Loucy (cell line): ENCODE data around the gene KCNH1.

ENCODE experiments used
- H2AFZ ChIP-seq: fragments of 200-600 bp; sonication (generic); 2 replicates; pipeline ENCODE4 v1.6.0; 2016; ENCODE audit warnings: antibody characterized with exemption, mild to moderate bottlenecking, low read length, moderate library complexity
- H3F3A ChIP-seq: fragments of 200-600 bp; 2 replicates; pipeline ENCODE4 v1.6.0; 2016; ENCODE audit warnings: antibody characterized with exemption, low read depth, mild to moderate bottlenecking
- H3K27me3 ChIP-seq: fragments of 200-600 bp; sonication (generic); 2 replicates; pipeline ENCODE4 v1.6.1; 2014; ENCODE audit warnings: low read length, mild to moderate bottlenecking; ENCODE audit not compliant: insufficient read depth, poor library complexity, severe bottlenecking
- H3K36me3 ChIP-seq: fragments of 200-600 bp; sonication (generic); 2 replicates; pipeline ENCODE4 v1.6.1; 2016; ENCODE audit warnings: low read length; ENCODE audit not compliant: insufficient read depth
- H3K4me1 ChIP-seq: fragments of 200-600 bp; sonication (generic); 2 replicates; pipeline ENCODE4 v1.5.1; 2014; ENCODE audit warnings: low read length, mild to moderate bottlenecking; ENCODE audit not compliant: insufficient read depth, poor library complexity, severe bottlenecking
- H3K4me2 ChIP-seq: fragments of 200-600 bp; sonication (generic); 2 replicates; pipeline ENCODE4 v1.6.0; 2014; ENCODE audit warnings: antibody characterized with exemption, low read length, low read depth, mild to moderate bottlenecking; ENCODE audit not compliant: poor library complexity, severe bottlenecking
- H3K4me3 ChIP-seq: fragments of 200-600 bp; sonication (generic); 2 replicates; pipeline ENCODE4 v1.5.1; 2014; ENCODE audit warnings: low read length, mild to moderate bottlenecking, mixed read lengths; ENCODE audit not compliant: poor library complexity, severe bottlenecking
- H3K79me2 ChIP-seq: fragments of 200-600 bp; sonication (generic); 2 replicates; pipeline ENCODE4 v1.6.1; 2014; ENCODE audit warnings: low read length; ENCODE audit not compliant: insufficient read depth
- H3K9ac ChIP-seq: fragments of 200-600 bp; sonication (generic); 2 replicates; pipeline ENCODE4 v1.6.0; 2014; ENCODE audit warnings: mild to moderate bottlenecking, low read depth, low read length, moderate library complexity; ENCODE audit not compliant: poor library complexity, severe bottlenecking
- H3K9me2 ChIP-seq: fragments of 200-600 bp; sonication (generic); replicated peaks from 2 replicates; pipeline ENCODE4 v1.6.1; 2016; ENCODE audit warnings: low read depth, low read length, mixed read lengths
- H3K9me3 ChIP-seq: fragments of 200-600 bp; sonication (generic); 2 replicates; pipeline ENCODE4 v1.6.1; 2014; ENCODE audit warnings: mild to moderate bottlenecking, antibody characterized with exemption, low read length, low read depth; ENCODE audit not compliant: insufficient read depth
- H4K20me1 ChIP-seq: fragments of 200-600 bp; sonication (generic); 2 replicates; pipeline ENCODE4 v1.6.0; 2014; ENCODE audit warnings: antibody characterized with exemption, low read length, mild to moderate bottlenecking; ENCODE audit not compliant: insufficient read depth, poor library complexity, severe bottlenecking
- EZH2phosphoT487 ChIP-seq: fragments of 200-600 bp; IDR thresholded peaks from 2 replicates; pipeline ENCODE4 v1.6.1; 2018; ENCODE audit warnings: antibody characterized with exemption, mild to moderate bottlenecking, moderate library complexity, borderline replicate concordance
- TF ChIP-seq, protein P1 (sequence below): fragments of 200-600 bp; sonication (generic); conservative IDR thresholded peaks from 2 replicates; pipeline ENCODE4 v1.5.1; 2014; ENCODE audit warnings: mild to moderate bottlenecking, antibody characterized with exemption, low read length

Gene KCNH1

DNA sequence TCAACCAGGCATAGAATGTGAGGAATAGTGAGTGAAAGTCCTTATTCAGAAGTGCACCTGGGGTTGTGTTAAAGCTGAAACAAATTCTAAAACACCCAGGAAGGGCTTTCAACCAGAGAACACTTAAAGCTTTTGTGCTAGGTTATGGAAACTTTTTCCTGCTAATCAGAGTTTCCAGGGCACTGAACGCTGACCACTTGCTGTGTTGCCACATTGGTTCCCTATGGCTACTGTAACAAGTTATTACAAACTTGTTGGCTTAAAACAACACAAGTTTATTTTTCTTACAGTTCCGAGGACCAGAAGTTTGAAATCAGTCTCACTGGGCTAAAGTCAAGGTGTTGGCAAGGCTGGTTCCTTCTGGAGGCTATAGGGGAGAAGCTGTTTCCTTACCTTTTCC lies 504.7 kb downstream of the KCNH1 start:
- H2AFZ ChIP-seq = no peak overlapping the region
- no peak overlapping the region for H3K9ac ChIP-seq
- no peaks in the 10 kb centered on the region for H3K36me3 ChIP-seq
- no peaks in the 10 kb centered on the region for H4K20me1 ChIP-seq
- no peaks in the 10 kb centered on the region for H3K79me2 ChIP-seq
- H3K9me3 ChIP-seq = no peaks in the 10 kb centered on the region
- H3K9me2 ChIP-seq = no peaks in the 10 kb centered on the region
- H3F3A ChIP-seq = no peaks in the 10 kb centered on the region
- H3K4me1 ChIP-seq = peaks cover 9% of the 10 kb centered on the region
- TF ChIP-seq, protein P1, sequence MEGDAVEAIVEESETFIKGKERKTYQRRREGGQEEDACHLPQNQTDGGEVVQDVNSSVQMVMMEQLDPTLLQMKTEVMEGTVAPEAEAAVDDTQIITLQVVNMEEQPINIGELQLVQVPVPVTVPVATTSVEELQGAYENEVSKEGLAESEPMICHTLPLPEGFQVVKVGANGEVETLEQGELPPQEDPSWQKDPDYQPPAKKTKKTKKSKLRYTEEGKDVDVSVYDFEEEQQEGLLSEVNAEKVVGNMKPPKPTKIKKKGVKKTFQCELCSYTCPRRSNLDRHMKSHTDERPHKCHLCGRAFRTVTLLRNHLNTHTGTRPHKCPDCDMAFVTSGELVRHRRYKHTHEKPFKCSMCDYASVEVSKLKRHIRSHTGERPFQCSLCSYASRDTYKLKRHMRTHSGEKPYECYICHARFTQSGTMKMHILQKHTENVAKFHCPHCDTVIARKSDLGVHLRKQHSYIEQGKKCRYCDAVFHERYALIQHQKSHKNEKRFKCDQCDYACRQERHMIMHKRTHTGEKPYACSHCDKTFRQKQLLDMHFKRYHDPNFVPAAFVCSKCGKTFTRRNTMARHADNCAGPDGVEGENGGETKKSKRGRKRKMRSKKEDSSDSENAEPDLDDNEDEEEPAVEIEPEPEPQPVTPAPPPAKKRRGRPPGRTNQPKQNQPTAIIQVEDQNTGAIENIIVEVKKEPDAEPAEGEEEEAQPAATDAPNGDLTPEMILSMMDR = no peak
- TF ChIP-seq EZH2phosphoT487 = no peak
- H3K4me3 ChIP-seq = no peak overlapping the region
- H3K27me3 ChIP-seq = no peaks in the 10 kb centered on the region
- H3K4me2 ChIP-seq = no peak overlapping the region

DNA sequence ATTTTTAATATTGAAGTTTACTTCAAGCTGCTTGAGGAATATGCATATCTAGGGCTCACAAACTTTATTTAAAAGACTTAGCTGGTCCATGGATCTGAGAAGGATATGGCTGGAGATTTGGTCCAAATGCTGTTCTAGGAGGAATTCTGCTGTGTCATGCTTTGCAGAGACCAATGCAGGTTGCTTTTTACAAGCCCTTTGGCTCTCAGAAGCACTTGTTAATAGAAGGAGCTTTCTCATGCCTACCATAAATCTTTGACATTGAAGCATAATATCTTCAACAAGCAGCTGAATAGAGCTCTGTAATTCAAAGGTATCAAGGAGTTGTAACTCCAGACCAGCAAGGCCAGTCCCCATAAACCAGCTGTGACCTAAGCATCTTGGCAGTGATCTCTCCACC lies 506.2 kb downstream of the KCNH1 start:
- TF ChIP-seq, protein P1 = no peak
- no peak for TF ChIP-seq EZH2phosphoT487
- no peaks in the 10 kb centered on the region for H3K36me3 ChIP-seq

More for the DNA sequence above, 506.2 kb downstream of the KCNH1 start:
- no peaks in the 10 kb centered on the region for H3F3A ChIP-seq
- no peak overlapping the region for H3K4me3 ChIP-seq
- no peaks in the 10 kb centered on the region for H3K9me2 ChIP-seq
- H3K9ac ChIP-seq = no peak overlapping the region
- H3K79me2 ChIP-seq = no peaks in the 10 kb centered on the region
- no peak overlapping the region for H3K4me2 ChIP-seq
- no peaks in the 10 kb centered on the region for H3K9me3 ChIP-seq
- peaks cover 9% of the 10 kb centered on the region for H3K4me1 ChIP-seq
- no peak overlapping the region for H2AFZ ChIP-seq
- no peaks in the 10 kb centered on the region for H4K20me1 ChIP-seq
- no peaks in the 10 kb centered on the region for H3K27me3 ChIP-seq
